DOHH2 (cell line): ENCODE results near the gene CDCP1.

Experiments
- H3F3A ChIP-seq: fragments of 200-600 bp; sonication (generic), shearing (Covaris generic); 2 replicates; pipeline ENCODE4 v1.6.0; 2016; ENCODE audit warnings: antibody characterized with exemption, mild to moderate bottlenecking; ENCODE audit not compliant: control insufficient read depth, insufficient read depth
- H3K27ac ChIP-seq: fragments of 200-600 bp; sonication (generic); 2 replicates; pipeline ENCODE4 v1.5.1; 2014; ENCODE audit warnings: low read depth, mild to moderate bottlenecking, low read length, moderate library complexity
- H3K27me3 ChIP-seq: fragments of 200-600 bp; sonication (generic); 2 replicates; pipeline ENCODE4 v1.6.1; 2014; ENCODE audit warnings: mild to moderate bottlenecking, low read length, mixed read lengths; ENCODE audit not compliant: control insufficient read depth
- H3K36me3 ChIP-seq: fragments of 200-600 bp; sonication (generic); 2 replicates; pipeline ENCODE4 v1.6.1; 2014; ENCODE audit warnings: mild to moderate bottlenecking, low read length, moderate library complexity, mixed read lengths; ENCODE audit not compliant: control insufficient read depth
- H3K4me1 ChIP-seq: fragments of 200-600 bp; sonication (generic); 2 replicates; pipeline ENCODE4 v1.6.1; 2014; ENCODE audit warnings: mild to moderate bottlenecking, low read length, mixed read lengths; ENCODE audit not compliant: control insufficient read depth
- H3K4me2 ChIP-seq: fragments of 200-600 bp; sonication (generic); 2 replicates; pipeline ENCODE4 v1.6.0; 2014; ENCODE audit warnings: mild to moderate bottlenecking, low read length, moderate library complexity
- H3K4me3 ChIP-seq: fragments of 200-600 bp; sonication (generic); 2 replicates; pipeline ENCODE4 v1.5.1; 2014; ENCODE audit warnings: mild to moderate bottlenecking, low read length, mixed read lengths
- H3K79me2 ChIP-seq: fragments of 200-600 bp; sonication (generic); 2 replicates; pipeline ENCODE4 v1.6.1; 2014; ENCODE audit warnings: mild to moderate bottlenecking, low read length, mixed read lengths; ENCODE audit not compliant: control insufficient read depth
- H3K9me2 ChIP-seq: fragments of 200-600 bp; sonication (generic); replicated peaks from 2 replicates; pipeline ENCODE4 v1.6.1; 2014; ENCODE audit warnings: mild to moderate bottlenecking, low read length, mixed read lengths; ENCODE audit not compliant: control insufficient read depth
- H3K9me3 ChIP-seq: fragments of 200-600 bp; sonication (generic); 2 replicates; pipeline ENCODE4 v1.6.1; 2014; ENCODE audit warnings: antibody characterized with exemption, low read length, mixed read lengths; ENCODE audit not compliant: control insufficient read depth, insufficient read depth
- H4K20me1 ChIP-seq: fragments of 200-600 bp; sonication (generic); 2 replicates; pipeline ENCODE4 v1.6.0; 2014; ENCODE audit warnings: low read depth, mild to moderate bottlenecking, antibody characterized with exemption, low read length, moderate library complexity; ENCODE audit not compliant: control insufficient read depth, insufficient read depth
- EZH2phosphoT487 ChIP-seq: fragments of 200-600 bp; sonication (generic); IDR thresholded peaks from 2 replicates; pipeline ENCODE4 v1.6.1; 2017; ENCODE audit warnings: borderline replicate concordance, mild to moderate bottlenecking, antibody characterized with exemption, low read length, moderate library complexity, mixed read lengths
- TF ChIP-seq, protein P1 (sequence below): fragments of 200-600 bp; sonication (generic); IDR thresholded peaks from one replicate; pipeline ENCODE4 v1.5.1; 2014; ENCODE audit warnings: antibody characterized with exemption, mild to moderate bottlenecking, low read depth, low read length; ENCODE audit not compliant: poor library complexity, severe bottlenecking

The CDCP1 gene

DNA sequence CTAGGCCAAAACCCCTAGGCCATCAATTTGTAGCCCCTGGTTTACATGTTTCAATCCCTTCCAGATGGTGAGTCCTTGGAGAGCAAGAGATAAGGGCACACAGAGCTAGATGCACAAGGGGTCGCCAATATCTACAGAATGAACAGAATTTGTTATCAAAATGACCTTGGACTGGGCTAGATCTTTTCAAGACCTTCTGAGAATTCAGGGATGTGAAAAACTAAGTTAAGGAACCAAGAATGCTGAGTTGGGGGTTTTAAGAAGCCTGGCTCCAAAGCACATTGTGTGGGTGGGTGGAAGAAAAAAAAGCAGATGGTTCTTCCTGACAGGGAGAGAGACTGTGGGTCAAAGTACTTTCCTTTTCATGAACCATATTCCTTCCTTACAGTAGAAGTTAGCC is 10.2 kb downstream of the CDCP1 start:
- Histone ChIP-seq H3K9me3 (no peaks in the 10 kb centered on the region), H3K4me2 (no peak overlapping the region), H3K4me1 (no peaks in the 10 kb centered on the region), H4K20me1 (no peaks in the 10 kb centered on the region), H3K4me3 (no peak overlapping the region), H3F3A (no peaks in the 10 kb centered on the region), H3K36me3 (no peaks in the 10 kb centered on the region), H3K9me2 (no peaks in the 10 kb centered on the region), H3K79me2 (no peaks in the 10 kb centered on the region), H3K27ac (no peak overlapping the region), H3K27me3 (no peaks in the 10 kb centered on the region; the same call in 1 of the 2 replicates)
- no peak for TF ChIP-seq EZH2phosphoT487
- TF ChIP-seq, protein P1, sequence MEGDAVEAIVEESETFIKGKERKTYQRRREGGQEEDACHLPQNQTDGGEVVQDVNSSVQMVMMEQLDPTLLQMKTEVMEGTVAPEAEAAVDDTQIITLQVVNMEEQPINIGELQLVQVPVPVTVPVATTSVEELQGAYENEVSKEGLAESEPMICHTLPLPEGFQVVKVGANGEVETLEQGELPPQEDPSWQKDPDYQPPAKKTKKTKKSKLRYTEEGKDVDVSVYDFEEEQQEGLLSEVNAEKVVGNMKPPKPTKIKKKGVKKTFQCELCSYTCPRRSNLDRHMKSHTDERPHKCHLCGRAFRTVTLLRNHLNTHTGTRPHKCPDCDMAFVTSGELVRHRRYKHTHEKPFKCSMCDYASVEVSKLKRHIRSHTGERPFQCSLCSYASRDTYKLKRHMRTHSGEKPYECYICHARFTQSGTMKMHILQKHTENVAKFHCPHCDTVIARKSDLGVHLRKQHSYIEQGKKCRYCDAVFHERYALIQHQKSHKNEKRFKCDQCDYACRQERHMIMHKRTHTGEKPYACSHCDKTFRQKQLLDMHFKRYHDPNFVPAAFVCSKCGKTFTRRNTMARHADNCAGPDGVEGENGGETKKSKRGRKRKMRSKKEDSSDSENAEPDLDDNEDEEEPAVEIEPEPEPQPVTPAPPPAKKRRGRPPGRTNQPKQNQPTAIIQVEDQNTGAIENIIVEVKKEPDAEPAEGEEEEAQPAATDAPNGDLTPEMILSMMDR, result no peak

DNA sequence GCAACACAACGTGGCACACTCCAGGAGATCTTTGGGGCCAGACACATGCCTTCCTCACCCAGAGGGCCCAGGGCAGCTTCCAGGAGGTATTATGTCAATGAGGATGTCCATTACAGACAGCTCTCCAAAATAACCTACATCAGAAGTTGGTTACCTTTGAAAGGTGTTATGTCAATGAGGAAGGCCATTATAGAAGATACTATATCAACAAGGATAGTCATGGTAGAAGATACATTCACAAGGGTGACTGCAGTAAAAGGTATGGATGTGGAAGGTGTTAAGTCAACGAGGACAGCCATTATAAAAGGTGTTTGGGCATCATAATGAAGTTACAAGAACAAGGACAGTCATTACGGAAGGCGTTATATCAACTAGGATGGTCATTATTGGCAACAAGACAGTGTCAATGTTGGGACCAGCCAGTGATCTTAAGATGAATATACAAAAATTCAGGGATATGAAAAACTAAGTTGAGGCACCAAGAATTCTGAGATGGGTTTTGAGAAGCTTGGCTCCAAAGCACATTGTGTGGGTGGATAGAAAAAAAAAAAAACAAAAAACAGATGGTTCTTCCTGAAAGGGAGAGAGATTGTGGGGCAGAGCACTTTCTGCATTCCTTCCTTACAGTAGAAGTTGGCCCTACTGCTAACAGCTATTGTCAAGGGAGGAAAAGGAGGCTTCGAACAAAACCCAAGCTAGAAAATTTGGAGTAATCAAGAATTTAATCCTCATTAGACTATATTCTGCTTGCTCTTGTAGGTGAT is 11.2 kb downstream of the CDCP1 start:
- no peak overlapping the region for H3K27ac ChIP-seq
- no peaks in the 10 kb centered on the region for H3K79me2 ChIP-seq
- no peaks in the 10 kb centered on the region for H3F3A ChIP-seq
- H3K9me2 ChIP-seq, result no peaks in the 10 kb centered on the region
- no peaks in the 10 kb centered on the region for H3K36me3 ChIP-seq
- H3K27me3 ChIP-seq, result no peaks in the 10 kb centered on the region; the same call in 1 of the 2 replicates
- no peaks in the 10 kb centered on the region for H3K9me3 ChIP-seq
- no peak overlapping the region for H3K4me3 ChIP-seq
- no peak overlapping the region for H3K4me2 ChIP-seq
- no peaks in the 10 kb centered on the region for H3K4me1 ChIP-seq
- TF ChIP-seq, protein P1, result no peak
- no peak for TF ChIP-seq EZH2phosphoT487
- no peaks in the 10 kb centered on the region for H4K20me1 ChIP-seq

DNA sequence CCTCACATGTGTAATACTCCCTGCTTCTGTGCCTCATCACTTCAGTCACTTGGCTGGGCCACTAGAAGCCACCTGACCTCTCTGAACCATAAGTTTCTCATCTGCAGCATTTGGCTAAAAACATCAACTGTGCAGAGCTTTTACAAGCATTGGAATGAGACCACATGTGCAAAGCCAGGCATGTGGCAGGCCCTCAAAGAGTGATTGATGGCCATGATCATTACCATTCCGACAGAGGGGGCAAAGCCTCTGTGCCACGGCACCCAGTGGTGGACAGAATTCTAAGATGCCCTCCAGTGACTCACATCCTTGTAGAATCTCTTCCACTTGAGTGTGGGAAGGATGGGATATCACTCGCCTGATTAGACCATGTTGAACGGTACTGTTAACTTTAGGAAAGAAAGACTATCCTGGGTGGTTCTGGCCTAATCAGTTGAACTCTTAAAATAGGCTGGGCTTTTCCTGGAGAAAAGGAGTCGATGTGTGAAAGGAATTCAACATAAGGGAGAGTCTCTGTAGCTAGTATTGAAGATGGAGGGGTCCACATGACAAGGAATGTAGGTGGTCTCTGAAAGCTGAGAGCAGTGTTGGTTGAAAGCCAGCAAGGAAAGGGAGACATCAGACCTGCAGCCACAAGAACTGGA is 13.5 kb downstream of the CDCP1 start:
- Histone ChIP-seq H3K4me3 (no peak overlapping the region), H3K4me2 (no peak overlapping the region), H3K36me3 (no peaks in the 10 kb centered on the region), H4K20me1 (no peaks in the 10 kb centered on the region), H3F3A (no peaks in the 10 kb centered on the region), H3K9me3 (no peaks in the 10 kb centered on the region), H3K27me3 (no peaks in the 10 kb centered on the region; the same call in 1 of the 2 replicates), H3K9me2 (no peaks in the 10 kb centered on the region), H3K27ac (no peak overlapping the region), H3K79me2 (no peaks in the 10 kb centered on the region), H3K4me1 (no peaks in the 10 kb centered on the region)
- TF ChIP-seq EZH2phosphoT487, result no peak
- TF ChIP-seq, protein P1, result no peak
